HG03097 (cell line): ENCODE measurements around the gene SYNE3.
A peak's percentile ranks its signal among the peaks of the same experiment; 100 is the strongest.

Experiments
- ATAC-seq: cut with Tn5 transposase; IDR thresholded peaks from one replicate; pipeline ENCODE4 v1.9.1; 2021; ENCODE audit not compliant: unreplicated experiment, low FRiP score

Gene SYNE3

DNA sequence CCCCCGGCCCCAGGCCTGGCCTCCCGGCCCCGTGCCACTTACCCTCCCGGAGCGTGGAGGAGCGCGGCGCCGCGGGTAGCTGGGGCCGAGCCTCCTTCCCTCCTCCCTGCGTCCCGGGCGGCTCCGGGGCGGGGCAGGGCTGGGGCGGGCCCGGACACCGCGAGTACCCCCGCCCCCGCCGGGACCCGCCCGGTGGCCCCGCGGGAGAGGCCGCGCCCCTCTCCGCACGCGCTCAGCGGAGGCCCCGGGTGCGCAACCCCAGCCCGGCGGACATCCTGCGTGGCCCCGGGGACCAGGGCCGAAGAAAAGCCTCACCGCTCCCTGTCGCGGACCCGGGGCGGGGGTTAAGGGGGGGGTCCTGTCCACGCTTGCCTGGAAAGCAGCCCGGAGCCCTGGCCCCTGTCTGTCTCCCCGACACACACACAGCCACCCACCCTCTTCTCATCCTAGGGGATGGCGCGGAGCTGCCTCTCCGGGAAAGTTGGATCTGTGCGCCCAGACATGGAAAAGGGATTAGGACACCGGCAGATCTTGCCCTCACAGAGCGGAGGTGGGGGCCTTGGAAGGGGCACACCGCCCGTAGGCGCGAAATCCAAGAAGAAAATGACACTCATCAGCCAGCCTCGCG is at the start of gene SYNE3:
SYNE3 (minus strand) TSS at position 97 of the 628 bp plus-strand sequence. CDS start 40,829 bp downstream, outside the sequence.
- peak; percentile 29 for ATAC-seq

DNA sequence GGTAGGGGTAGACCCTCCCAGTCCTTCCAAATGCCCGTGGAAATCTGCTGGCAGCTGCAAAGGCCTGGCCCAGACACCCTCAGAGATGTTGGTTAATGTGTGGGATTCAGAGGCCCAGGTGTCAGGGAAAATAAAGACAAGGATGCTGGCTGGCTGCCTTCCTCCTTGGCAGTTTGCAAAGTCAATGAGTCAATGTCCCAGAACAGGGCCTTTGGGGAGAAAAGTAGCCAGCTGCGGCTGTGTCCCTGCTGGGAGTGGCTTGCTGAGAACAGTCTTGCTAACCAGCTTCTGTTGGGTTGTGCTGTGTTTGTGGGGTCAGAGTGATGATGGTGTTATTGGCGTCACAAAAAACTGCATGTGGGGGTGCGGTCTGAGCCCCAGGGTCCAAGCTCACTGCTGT is 47.6 kb upstream of the SYNE3 start:
- no peak for ATAC-seq

GRCh38 chr14:95562892-95563685 is 46.6 kb upstream of the SYNE3 start:
- no peak for ATAC-seq

DNA sequence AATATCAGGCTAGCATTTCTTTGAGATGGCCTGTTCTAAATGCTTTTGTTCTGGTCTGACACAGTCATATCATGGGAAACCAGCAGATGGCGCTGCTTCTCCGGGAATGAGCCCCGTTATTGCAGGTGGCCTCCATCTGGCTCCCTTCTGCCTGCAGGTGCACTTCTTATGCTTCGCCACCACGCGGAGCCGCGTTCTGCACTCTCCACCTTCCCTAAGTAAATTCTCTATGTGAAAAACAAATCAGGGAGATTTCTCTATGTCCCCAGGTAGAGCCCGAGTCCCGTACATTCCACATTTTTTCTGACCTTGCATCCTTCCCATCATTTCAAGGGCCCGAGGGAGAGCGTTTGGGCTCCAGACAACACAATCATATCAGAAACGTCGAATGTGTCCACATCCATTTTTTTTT is 44.6 kb upstream of the SYNE3 start:
- ATAC-seq = peak; percentile 87

DNA sequence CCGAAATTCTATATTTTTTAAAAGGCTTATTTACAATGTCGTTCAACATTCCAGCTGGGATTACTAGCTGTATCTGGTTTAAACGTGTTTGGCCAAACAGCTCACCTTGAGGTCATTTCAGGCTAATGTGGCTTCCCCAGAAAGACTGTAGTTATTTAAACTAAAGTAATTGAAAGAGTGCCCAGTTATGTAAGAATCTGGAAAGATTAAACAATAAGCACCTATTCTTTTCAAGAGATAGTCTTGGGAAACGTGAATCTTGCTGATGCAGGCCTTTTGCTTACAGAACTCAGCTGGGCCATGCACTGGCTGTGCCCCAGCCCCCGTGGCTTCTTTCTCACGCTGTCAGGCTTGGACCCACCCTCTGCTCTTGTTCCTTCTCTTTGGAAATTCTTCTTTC is 42.8 kb upstream of the SYNE3 start:
- no peak for ATAC-seq

GRCh38 chr14:95557832-95558231 is 41.4 kb upstream of the SYNE3 start:
- no peak for ATAC-seq

DNA sequence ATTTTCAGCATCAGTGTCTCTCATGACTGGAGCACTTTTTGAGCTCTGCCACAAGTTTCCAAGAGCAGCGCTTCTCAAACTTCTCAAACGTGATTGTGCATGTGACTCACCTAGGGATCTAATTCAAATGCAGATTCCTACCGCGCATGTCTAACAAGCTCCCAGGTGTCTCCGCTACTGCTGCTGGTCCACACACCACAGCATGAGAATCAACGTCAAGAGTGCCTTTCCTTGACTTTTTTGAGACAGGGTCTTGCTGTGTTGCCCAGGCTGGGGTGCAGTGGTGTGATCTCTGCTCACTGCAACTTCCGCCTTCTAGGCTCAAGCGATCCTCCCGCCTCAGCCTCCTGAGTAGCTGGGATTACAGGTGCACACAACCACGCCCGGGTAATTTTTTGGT is 40.8 kb upstream of the SYNE3 start:
- ATAC-seq = no peak

DNA sequence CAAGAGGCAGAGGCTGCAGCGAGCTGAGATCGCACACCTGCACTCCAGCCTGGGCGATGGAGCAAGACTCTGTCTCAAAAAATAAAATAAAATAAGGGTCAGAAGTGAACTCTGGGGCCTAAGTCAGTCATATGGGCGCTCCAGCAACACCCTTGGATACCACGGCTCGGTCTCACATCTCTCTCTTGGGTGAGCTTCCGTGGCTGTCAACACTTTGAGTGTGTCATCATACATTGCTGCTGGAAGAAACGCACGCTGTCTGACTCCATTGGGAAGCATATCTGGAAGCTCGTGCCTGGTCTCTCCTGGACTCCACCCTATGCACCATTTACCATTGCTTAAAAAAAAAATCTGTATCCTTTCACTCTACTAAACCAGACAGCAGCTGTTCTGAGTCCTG is 38.6 kb upstream of the SYNE3 start:
- no peak for ATAC-seq

GRCh38 chr14:95553141-95553540 is 36.7 kb upstream of the SYNE3 start:
- ATAC-seq = no peak

DNA sequence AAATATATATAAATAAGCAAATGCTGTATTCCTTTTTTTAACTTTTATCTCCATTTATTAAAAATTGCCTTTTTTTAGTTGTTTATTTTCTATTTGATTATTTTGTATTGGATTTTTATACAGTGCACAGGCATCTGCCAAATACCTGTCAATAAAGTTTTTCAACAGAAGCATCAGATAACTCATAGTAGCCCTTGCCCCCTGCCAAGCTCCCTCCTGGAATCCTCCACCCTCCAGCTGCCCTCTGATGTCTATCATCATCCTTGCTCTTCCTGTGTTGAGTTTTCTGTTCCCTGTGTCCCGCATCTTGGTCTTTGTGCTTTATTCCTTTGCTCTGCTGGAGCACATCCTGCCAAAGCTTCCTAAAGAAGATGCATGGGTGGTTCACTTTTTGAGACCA is 35.0 kb upstream of the SYNE3 start:
- ATAC-seq = no peak

GRCh38 chr14:95549656-95550585 is 33.5 kb upstream of the SYNE3 start:
- no peak for ATAC-seq

GRCh38 chr14:95548328-95548929 is 32.0 kb upstream of the SYNE3 start:
- no peak for ATAC-seq

- ATAC-seq = no peak
Measured at GRCh38 chr14:95547626-95548327, 31.3 kb upstream of the SYNE3 start.

- no peak for ATAC-seq
Measured at GRCh38 chr14:95547272-95547625, 30.8 kb upstream of the SYNE3 start.

DNA sequence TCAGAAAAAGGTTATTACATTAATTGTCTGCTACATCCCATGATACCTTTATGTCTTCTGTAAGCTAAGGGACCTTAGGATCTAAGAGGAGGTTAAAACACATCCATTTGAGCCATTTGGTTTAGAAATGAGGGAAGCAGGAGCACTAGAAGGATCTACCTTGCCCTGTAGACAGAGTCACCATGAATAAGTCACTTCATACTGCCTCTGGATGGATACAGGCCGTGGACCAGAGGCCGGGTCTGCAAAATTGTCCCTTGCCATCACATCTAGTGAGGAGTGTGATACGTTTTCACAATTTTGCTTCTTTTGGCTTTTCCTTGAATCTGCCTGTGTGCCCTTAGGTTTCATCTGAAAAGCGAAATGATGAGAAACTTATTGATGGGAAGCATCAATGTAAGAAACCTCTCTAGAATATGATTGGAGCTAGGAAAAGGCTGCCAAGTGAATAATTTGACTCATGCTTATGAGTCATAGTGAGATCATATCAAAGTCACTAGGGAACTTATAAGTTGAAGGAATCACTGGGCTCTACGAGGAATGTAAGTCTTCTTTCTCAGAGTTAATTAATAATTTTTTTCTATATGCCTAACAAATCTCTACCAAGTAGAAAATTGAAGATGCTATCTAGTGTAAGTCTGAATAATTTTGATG is 29.2 kb upstream of the SYNE3 start:
- ATAC-seq = no peak

DNA sequence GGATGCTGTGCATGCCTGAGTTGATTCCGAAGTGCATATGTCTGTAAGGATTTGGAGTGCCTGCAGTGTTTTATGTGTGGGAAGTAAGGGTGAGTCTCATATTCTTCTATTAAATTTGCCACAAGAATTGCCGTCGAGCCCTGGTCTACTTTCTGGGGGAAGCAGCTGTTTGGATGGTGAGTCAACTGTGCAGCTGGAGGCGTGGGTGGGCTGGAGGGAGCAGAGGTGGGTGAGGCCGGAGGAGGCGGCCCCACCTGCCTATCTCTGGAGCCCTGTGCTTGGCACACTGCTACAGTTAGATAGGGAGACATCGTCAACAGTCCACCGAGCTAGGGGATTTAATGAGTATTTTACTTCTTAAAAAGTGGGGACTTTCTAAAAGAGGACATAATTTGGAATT is 28.1 kb upstream of the SYNE3 start:
- ATAC-seq = no peak

DNA sequence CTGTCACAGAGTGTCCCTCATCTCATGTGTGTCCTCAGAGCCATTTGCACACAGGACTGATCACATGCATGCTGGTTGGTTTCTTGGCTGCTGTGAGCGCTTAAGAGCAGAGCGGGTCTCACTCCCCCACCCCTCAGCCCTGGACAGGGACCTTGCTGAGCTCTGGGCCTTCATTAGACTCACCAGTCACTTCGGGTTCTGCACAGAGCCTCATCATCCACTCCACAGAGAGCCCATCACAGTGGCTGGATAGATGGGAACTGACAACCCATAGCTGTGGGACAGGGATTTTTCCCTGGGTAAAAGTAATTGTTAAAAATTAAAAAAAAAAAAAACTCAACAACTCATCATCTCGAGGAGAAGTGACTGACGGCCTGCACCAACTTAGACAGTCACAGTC is 26.6 kb upstream of the SYNE3 start:
- ATAC-seq = no peak

DNA sequence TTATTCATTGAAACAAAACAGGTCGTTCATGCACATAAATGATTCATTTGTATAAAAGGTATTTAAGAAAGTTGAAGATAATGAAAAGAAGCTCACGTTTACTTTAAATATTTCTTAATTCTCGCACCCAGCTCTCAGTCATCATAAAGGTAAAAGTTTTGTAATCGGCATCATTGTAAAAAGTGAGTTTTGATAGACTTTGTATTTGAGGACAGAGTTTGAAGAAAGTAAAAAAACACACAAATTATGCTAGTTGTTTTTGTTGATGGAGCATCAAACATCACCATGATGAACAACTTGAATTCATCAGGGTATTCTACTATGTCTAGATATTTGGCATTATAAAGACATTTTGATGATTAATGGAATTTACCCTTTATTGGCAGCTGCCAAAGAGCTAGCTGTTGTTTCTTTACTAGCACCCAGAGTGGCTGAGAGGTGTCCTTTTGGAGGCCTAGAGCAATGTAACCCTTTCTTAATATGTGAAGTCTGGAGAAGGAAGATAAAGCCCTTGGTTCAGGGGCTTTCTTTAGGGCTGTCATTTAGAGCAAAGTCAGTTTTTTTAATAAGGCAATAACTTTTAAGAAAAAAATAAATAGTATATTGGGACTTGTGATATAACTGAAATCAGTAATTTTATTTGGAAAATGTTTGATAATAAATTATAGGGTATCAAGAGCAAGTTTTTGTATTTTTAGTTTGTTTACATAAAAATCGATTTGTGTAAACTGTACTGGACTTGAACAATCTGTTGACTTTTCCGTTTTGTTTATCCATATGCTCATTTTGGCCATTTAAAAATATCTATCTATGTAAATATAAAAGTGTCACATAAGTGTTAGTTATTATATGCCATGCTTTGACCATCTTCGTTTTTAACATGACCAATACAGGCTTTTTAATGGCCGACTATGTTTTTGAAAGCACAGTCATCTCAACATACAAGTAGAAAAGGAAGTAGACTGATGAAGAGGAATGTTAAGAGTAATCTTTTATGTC is 25.8 kb upstream of the SYNE3 start:
- no peak for ATAC-seq

DNA sequence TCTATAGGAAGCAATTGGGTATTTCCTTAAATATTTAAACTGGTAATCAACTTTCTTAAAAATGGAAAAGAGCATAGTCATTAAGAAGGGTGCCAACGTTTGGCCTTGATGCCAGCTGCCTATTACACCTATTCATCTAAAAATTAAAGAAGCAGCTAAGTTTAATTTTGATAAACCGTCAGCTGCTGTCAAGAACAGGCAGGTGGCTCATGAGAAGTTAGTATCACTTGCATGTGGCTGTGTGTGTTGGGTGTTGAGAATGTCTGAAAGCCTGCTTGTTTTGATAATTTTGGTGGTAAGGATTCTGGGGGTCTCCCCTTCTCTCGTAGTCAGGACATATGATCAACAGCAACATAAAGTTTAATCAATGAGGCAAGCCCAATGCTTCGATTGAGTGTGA is 24.9 kb upstream of the SYNE3 start:
- ATAC-seq = no peak
